GM19099 (cell line): ENCODE results near the gene FAM174C.

Source experiments
- POLR2A ChIP-seq: IDR thresholded peaks from 3 replicates; pipeline ENCODE4 v1.6.1; 2011; ENCODE audit warnings: low read depth; ENCODE audit not compliant: insufficient read length; ENCODE audit errors: extremely low read depth

The FAM174C gene

DNA sequence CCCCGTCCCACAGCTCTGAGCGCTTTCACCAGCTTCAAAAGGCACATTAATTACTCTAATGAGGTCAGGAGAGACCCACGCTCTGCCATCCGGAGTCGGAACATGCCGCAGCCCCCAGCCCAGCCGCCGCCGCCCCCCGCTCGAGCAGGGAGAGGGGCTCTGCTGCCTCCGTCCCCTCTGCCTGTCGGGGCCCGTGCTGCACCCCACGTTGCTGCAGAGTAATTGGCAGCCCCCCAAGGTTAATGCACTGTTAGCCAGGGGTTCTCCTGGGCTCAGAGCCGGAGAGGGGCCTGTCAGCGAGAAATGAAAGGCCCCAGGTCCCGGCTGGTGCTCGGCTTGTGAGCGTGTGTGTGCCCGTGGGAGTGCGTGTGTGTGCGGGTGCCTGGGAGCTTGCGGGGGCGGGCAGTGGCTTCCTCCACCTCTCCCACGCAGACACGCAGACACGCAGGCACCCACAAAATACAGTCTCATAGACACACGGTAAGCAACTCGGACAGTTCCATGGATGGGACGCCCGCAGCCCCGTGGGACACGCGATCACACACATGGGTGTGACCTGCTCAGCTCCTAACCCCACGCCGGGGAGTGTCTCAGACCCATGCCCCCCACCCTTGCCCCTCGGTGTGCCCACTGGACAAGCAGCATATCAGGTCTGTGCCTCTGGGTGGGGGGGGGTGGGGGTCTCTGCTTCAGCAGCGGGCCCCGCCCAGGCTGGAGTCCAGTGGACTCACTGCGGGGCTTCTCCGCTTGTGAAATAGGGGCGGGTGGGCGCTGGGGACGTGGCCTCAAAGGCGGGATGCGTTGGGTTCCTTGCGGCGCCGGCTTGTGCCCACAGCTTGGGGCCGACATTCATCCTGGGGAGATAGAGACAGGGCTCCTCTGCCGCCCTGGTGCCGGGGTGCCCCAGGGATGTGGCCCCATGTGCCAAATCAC, 5.6 kb downstream of the FAM174C start:
- no peak for TF ChIP-seq POLR2A

GRCh38 chr19:1281569-1282287, 6.4 kb downstream of the FAM174C start:
- no peak for TF ChIP-seq POLR2A

- TF ChIP-seq POLR2A, result no peak
These were observed 7.4 kb downstream of the FAM174C start for GRCh38 chr19:1282588-1283206.

DNA sequence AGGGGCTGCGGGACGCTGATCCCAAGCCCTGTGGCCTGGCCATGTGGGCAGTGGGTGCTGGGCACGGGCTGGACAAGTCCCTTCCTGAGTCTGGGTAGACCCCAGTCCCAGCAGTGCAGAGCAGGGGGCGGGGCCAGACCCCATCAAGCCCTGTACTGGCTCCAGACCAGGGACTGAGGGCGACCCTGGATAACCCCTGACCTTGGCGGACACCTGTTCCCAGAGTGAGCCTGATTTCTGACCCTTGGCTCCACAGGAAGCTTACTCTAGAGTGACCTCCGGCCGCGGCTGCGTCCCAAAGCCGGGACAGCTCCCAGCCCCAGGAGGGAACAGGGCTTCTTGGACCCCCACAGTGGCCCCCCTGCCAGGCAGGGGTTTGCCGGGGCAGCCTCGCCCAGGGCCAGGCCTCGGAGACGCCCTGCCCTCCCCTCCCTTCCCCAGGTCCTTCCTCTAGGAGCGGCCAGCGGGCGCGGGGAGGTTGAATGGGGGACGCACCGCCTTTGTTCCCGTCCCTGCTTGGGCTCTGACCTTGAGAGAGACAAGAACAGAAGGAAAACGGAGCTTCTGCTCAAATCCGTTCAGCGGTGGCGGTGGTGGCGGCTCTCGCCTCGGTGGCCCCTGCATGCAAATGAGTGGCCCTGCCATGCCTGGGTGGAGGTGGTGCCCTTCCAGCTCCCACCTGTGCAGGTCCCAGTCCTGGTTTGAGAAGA, 8.0 kb downstream of the FAM174C start:
- TF ChIP-seq POLR2A, result no peak

- TF ChIP-seq POLR2A, result no peak
These were observed 8.6 kb downstream of the FAM174C start for GRCh38 chr19:1283917-1284292.

GRCh38 chr19:1284293-1284978, 9.1 kb downstream of the FAM174C start:
- TF ChIP-seq POLR2A, result no peak

- no peak for TF ChIP-seq POLR2A
These were observed 9.8 kb downstream of the FAM174C start for GRCh38 chr19:1284979-1285736.

- TF ChIP-seq POLR2A, result no peak
These were observed 10.5 kb downstream of the FAM174C start, which contains the start of gene EFNA2 for GRCh38 chr19:1285737-1286360. Gene EFNA2, plus strand, starts transcription at chr19:1285873. Its CDS starts 296 bp downstream, at chr19:1286169.

DNA sequence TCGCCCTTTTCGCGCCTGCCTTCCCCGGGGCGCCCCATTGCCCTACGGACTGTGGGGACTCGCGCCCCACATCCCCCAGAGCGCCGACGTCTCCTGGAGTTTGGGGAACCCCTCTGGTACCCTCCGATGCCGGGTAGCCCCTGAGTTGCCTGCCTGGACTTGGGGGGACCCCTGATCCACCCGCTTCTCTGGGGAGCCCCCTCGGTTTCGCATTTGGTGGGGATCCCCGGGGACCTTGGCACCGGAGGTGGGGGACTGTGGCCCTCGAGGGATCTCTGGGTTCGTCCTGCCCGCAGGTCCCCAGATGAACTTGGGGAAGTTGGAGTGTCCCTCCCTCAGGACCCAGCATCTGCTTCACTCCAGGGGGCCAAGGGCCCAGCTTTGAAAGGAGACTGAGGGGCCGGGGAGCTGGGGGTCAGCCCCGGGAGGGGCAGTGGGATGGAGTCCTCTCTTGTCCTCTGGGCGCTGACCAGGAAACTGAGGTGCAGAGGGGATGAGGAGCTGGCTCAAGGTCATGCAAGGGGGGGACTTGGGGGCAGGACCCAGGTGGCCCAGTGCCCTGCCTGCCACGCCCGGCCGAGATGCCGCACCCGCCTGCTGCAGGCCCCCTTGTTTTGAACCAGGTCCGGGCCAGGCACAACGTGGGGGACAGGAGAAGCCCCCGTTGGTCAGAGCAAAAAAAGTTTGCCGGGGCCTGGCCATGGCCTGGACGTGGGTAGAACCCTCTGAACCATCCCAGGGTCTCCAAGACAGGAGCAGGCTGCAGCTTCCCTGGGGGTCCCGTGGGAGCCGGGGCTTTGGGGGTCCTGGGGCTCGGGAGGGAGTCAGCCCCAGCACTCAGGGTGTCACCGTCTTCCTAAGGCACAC, 11.4 kb downstream of the FAM174C start:
- TF ChIP-seq POLR2A, result no peak

- no peak for TF ChIP-seq POLR2A
These were observed 12.3 kb downstream of the FAM174C start for GRCh38 chr19:1287354-1288225.

DNA sequence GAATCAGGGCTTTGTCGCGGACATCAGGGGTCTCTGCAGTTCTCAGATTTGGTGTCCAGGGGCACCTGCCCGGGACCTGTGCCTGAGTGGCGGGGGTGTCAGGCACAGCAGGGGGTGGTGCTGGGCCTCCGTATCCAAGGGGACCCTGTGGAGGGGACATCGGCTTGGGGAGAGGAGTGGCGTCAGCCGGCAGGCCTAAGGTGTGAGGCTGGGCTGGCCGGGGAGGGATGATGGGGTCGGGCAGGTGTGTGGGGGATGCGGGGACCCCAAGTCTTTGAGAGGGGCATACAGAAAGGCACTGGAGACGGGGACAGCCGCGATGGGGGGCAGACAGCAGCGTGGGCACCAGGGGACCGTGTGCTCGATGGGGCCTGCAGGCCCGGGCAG, 12.9 kb downstream of the FAM174C start:
- no peak for TF ChIP-seq POLR2A
